Muscle of leg (tissue), 11 donors: ENCODE results near the gene TOR1AIP2. TPM values are rescaled to one million over a fixed set of nuclear protein-coding genes. Genes with fewer than 3 reads are reported as not detected.

ENCODE experiments used
- DNase-seq: peaks from one replicate; pipeline ENCODE4 v3.0.0; 2013
- H3K27ac ChIP-seq: one replicate; pipeline ENCODE4 v1.5.1; 2013; ENCODE audit warnings: mild to moderate bottlenecking, low read length, control low read depth
- H3K27me3 ChIP-seq: one replicate; pipeline ENCODE4 v1.6.1; 2013; ENCODE audit warnings: low read length; ENCODE audit not compliant: control insufficient read depth, insufficient read depth
- H3K36me3 ChIP-seq: one replicate; pipeline ENCODE4 v1.6.1; 2013; ENCODE audit warnings: low read length; ENCODE audit not compliant: control insufficient read depth, insufficient read depth
- H3K4me1 ChIP-seq: one replicate; pipeline ENCODE4 v1.6.1; 2013; ENCODE audit warnings: low read length; ENCODE audit not compliant: control insufficient read depth, insufficient read depth
- H3K4me3 ChIP-seq: one replicate; pipeline ENCODE4 v1.5.1; 2013; ENCODE audit warnings: low read length, control low read depth
- H3K9me3 ChIP-seq: replicated peaks from 2 replicates; pipeline ENCODE4 v1.6.1; 2013; ENCODE audit warnings: low read depth, low read length; ENCODE audit not compliant: control insufficient read depth
- WGBS: methylation state at CpG from one replicate; pipeline ENCODE4 v1.1.5; 2013; ENCODE audit warnings: missing lambda C conversion rate; ENCODE audit not compliant: insufficient coverage; 5-methylcytosine and 5-hydroxymethylcytosine counted together
- polyA plus RNA-seq, 8 donors: library from polyadenylated mRNA; unstranded; fragments of 120-200 nt; gene quantifications; one replicate each; pipeline versions ENCODE4 v1.2.1 to v1.2.3, GENCODE V29; 2013; ENCODE audit warnings: inconsistent platforms in 1 of 8, low replicate concordance in 1 of 8; ENCODE audit not compliant: insufficient read length in 8 of 8, insufficient read depth in 1 of 8
- total RNA-seq: library from RNA; stranded (reverse); fragments of 120-200 nt; gene quantifications from one replicate; pipeline ENCODE4 v1.2.4, GENCODE V29; 2013

The TOR1AIP2 gene
- total and polyA plus RNA-seq, 9 donors, result 22.8 to 50.8 (median 29.6) TPM

DNA sequence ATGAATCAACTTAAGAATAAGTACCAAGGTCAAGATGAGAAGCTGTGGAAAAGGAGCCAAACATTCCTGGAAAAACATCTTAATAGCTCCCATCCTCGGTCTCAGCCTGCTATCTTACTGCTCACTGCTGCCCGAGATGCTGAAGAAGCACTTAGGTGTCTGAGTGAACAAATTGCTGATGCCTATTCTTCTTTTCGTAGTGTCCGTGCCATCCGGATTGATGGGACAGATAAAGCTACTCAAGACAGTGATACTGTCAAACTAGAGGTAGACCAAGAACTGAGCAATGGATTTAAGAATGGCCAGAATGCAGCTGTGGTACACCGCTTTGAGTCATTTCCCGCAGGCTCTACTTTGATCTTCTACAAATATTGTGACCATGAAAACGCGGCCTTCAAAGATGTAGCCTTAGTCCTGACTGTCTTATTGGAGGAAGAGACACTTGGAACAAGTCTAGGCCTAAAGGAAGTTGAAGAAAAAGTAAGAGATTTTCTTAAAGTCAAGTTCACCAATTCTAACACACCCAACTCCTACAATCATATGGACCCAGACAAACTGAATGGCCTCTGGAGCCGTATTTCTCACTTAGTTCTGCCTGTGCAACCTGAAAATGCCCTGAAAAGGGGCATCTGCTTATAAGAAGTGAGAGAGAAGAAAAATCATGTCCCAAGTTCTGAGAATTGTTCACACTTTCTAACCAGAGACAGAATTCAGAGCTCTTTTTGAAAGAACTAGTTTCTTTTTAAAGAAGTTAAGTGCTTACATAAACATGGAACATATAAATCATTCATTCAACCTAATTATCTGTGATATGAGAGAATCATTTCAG, 40.2 kb upstream of the TOR1AIP2 start:
- no peaks in the 10 kb centered on the region for H3K4me1 ChIP-seq
- no peaks in the 10 kb centered on the region for H3K27me3 ChIP-seq
- no peak overlapping the region for H3K4me3 ChIP-seq
- 95% methylated on average over 4 of the region's 10 CpGs for WGBS
- H3K9me3 ChIP-seq, result no peaks in the 10 kb centered on the region
- H3K36me3 ChIP-seq, result peaks cover 26% of the 10 kb centered on the region
- no peak for DNase-seq
- H3K27ac ChIP-seq, result no peak overlapping the region

DNA sequence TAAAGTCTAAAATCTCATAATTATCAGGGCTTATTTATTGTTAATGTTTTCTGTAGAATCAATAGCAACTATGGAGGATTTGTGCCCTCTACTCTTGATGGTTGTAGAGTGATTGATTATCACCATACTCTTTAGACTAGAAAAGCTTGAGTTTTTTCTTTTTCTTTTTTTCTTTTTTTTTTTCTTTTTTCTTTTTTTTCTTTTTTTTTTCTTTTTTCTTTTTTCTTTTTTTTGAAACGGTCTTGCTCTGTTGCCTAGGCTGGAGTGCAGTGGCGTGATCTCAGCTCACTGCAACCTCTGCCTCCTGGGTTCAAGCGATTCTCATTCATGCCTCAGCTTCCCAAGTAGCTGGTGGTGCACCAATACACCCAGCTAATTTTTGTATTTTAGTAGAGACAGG, 34.2 kb upstream of the TOR1AIP2 start:
- no CpG with 5 or more reads among the region's 3 CpGs for WGBS
- H3K27me3 ChIP-seq, result no peaks in the 10 kb centered on the region
- no peaks in the 10 kb centered on the region for H3K9me3 ChIP-seq
- no peak overlapping the region for H3K27ac ChIP-seq
- no peaks in the 10 kb centered on the region for H3K4me1 ChIP-seq
- peaks cover 23% of the 10 kb centered on the region for H3K36me3 ChIP-seq
- H3K4me3 ChIP-seq, result no peak overlapping the region
- no peak for DNase-seq

DNA sequence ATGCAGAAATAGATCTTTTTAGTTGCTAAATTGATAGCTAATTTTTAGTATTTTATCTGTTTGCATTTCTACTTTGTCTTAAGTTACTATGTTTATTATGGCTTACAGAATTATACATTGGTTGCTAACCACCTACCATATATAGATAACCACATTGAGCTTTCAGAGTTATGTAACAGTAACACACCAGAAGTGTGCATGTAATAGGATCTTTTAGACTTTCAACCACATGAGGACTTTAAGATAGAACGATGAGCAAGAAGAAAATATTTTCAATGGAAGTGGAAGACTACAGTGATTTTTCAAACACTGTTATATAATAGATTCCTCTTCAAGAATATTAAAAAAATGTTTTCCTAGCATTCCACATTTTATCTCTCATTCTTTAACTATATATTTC, 33.3 kb upstream of the TOR1AIP2 start:
- Histone ChIP-seq H3K27ac (no peak overlapping the region), H3K36me3 (peaks cover 21% of the 10 kb centered on the region), H3K4me3 (no peak overlapping the region), H3K4me1 (no peaks in the 10 kb centered on the region), H3K9me3 (no peaks in the 10 kb centered on the region), H3K27me3 (no peaks in the 10 kb centered on the region)
- DNase-seq, result no peak
- no CpG with 5 or more reads among the region's 1 CpG for WGBS

DNA sequence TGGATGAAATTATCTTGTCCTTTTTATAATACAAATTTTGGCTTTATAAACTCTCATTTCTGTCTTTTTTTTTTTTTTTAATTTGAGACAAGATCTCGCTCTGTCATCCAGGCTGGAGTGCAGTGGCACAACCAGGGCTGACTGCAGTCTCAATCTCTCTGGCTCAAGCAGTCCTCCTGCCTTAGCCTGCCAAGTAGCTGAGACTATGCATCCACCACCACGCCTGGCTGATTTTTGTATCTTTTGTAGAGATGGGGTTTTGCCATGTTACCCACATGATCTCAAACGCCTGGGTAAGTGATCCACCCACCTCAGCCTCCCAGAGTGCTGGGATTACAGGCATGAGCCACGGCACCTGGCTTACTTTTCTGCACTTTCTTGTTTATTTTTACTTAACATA, 12.0 kb upstream of the TOR1AIP2 start:
- H3K36me3 ChIP-seq, result peaks cover 21% of the 10 kb centered on the region
- H3K4me3 ChIP-seq, result no peak overlapping the region
- WGBS, result no CpG with 5 or more reads among the region's 4 CpGs

DNA sequence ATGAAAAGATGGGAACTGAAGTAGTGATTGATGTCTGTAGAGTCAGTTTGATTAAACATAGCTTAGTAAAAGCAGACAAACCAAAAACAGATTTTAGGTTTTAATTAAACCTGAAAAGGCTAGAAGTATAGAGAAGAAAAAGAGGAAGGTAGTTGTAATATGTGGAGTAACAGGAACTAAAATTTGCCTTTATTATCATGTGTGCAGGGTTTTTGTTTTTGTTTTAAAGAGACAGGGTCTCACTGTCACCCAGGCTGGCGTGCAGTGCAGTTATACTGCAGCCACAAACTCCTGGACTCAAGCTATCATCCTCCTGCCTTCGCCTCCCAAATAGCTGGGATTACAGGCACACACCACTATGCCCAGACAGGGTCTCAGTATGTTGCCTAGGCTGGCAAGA, 10.5 kb upstream of the TOR1AIP2 start:
- WGBS, result no CpG with 5 or more reads among the region's 2 CpGs
- H3K27ac ChIP-seq, result no peak overlapping the region

More for the DNA sequence above, 12.0 kb upstream of the TOR1AIP2 start:
- Histone ChIP-seq H3K27me3 (no peaks in the 10 kb centered on the region), H3K9me3 (no peaks in the 10 kb centered on the region), H3K4me1 (no peaks in the 10 kb centered on the region), H3K27ac (no peak overlapping the region)
- no peak for DNase-seq

DNA sequence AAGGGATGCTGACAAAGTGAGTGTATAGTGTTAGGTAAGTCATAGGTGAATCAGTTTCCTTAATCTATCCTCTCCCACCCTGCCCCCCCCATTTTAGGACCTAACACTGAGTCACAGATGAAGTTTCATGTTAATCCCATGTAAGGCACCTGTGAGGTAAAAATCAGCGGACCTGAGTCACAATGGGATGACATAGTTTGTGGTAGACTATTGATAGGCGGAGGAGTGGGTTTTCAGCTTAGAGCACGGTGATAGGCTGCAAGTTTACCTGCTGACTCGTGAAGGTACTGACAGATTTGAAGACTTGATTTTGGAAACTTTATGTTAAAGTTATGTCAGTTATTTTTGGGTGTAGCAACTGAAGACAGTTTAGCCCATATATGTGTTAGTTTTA, 6.1 kb upstream of the TOR1AIP2 start:
- 11% methylated on average over 4 of the region's 4 CpGs for WGBS
- H3K27ac ChIP-seq, result peak overlapping the region; percentile 100
- H3K4me1 ChIP-seq, result peaks cover 7% of the 10 kb centered on the region
- peak overlapping the region; percentile 80 for H3K4me3 ChIP-seq
- DNase-seq, result no peak
- H3K36me3 ChIP-seq, result peaks cover 2% of the 10 kb centered on the region
- H3K27me3 ChIP-seq, result no peaks in the 10 kb centered on the region
- H3K9me3 ChIP-seq, result no peaks in the 10 kb centered on the region

More for the DNA sequence above, 10.5 kb upstream of the TOR1AIP2 start:
- no peaks in the 10 kb centered on the region for H3K9me3 ChIP-seq
- H3K4me3 ChIP-seq, result no peak overlapping the region
- peaks cover 16% of the 10 kb centered on the region for H3K36me3 ChIP-seq
- H3K27me3 ChIP-seq, result no peaks in the 10 kb centered on the region
- no peak for DNase-seq
- peaks cover 7% of the 10 kb centered on the region for H3K4me1 ChIP-seq

DNA sequence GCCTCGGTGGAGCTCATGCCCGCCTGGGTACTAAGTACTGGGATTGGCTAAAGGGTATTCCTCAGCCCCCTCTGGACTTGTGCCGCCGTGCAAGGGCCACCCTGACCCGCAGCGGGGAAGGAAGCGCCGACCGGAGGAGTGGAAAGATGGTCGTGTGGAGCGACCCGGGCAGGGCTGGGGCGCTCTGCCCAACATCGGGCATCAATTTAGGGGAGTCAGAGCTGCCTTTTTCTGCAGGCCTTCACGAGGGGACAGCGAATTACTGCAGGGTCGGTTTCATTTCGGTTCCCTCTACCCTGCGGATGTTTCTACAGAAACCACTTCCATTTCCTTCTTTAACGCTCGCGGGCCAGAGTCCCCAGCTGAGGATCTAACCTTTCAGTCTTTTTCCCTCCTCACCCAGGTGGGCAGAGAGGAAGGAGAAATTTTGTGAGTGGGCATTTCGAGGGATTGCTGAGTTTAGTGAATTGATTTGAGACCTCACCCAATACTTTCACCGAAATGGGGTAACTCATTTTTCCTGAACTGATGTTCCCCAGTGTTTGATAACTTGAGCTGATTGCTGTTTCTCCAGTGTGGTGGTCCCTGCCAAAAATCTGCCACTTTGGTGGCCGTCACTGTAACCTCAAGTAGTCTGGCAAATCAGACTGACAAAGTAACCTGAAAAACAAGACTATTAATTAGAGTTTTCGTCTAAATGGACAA, 5.6 kb upstream of the TOR1AIP2 start:
- no peak for DNase-seq
- no peaks in the 10 kb centered on the region for H3K27me3 ChIP-seq
- H3K4me3 ChIP-seq, result peak overlapping the region; percentile 80
- no peaks in the 10 kb centered on the region for H3K9me3 ChIP-seq
- WGBS, result 0% methylated on average over 17 of the region's 26 CpGs
- peaks cover 7% of the 10 kb centered on the region for H3K4me1 ChIP-seq
- H3K36me3 ChIP-seq, result peaks cover 2% of the 10 kb centered on the region
- H3K27ac ChIP-seq, result peak overlapping the region; percentile 100

DNA sequence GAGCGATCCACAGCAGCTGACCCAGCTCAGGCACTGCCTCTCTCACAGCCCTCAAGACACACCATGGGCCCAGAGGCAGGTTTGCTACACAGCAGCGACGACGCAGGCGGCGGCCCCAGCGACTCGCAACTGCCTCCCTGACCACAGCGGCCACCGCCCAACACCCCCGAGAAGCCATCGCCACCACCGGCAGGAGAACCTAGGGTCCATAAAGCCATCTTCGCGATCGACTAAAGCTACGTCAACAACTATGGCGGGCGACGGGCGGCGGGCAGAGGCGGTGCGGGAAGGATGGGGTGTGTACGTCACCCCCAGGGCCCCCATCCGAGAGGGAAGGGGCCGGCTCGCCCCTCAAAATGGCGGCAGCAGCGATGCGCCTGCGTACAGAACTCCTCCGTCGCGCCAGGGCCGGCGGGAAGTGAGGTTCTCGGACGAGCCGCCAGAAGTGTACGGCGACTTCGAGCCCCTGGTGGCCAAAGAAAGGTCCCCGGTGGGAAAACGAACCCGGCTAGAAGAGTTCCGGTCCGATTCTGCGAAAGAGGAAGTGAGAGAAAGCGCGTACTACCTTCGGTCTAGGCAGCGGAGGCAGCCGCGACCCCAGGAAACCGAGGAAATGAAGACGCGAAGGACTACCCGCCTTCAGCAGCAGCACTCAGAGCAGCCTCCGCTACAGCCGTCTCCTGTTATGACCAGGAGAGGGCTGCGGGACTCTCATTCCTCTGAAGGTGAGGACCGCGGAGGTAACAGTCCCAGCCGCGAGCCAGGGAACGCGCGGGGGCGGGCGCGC, 4.8 kb upstream of the TOR1AIP2 start, which contains the start of gene TOR1AIP1:
TSS of gene TOR1AIP1 (plus strand) at position 33 of the 787 bp plus-strand sequence. CDS start at position 251, 218 bp downstream.
- Histone ChIP-seq H3K27ac (peak within 1 kb of the TSS; percentile 100), H3K36me3 (peaks cover 2% of the 10 kb centered on the region), H3K4me3 (peak within 1 kb of the TSS; percentile 80), H3K9me3 (no peaks in the 10 kb centered on the region), H3K27me3 (no peaks in the 10 kb centered on the region), H3K4me1 (peaks cover 10% of the 10 kb centered on the region)
- DNase-seq, result peak; percentile 99
- under 1% methylated on average over 61 of the region's 72 CpGs for WGBS

DNA sequence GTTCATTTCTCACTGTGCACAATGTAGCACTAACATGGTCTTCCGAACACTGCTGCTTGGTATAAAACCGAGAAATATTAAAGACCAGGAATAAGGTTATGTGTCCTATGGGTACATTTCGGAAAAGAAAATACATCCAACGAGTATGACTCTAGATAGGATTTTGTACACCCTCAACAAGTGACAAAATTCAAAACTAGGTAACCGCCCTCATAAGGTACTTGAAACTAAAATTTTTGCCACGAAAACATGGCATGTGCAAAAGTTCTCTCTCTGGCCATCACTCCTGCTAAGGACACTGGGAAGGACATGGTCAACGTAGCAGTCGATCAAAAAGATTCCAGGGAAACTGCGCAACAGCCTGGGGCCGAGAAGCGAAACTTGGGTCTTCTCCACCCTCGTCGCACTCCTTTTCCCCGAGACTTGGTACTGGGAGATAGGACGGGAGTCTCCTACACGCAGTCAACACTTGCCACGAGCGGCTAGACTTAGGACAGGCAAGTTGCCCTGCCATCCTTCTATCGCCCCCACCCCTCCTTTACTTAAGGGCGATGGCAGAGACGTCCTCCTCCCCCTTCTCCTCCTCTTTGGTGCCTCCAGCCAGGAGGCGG, 4.1 kb upstream of the TOR1AIP2 start:
- H3K36me3 ChIP-seq, result peaks cover 2% of the 10 kb centered on the region
- peak overlapping the region; percentile 100 for H3K27ac ChIP-seq
- WGBS, result under 1% methylated on average over 18 of the region's 22 CpGs
- peak overlapping the region; percentile 80 for H3K4me3 ChIP-seq
- H3K9me3 ChIP-seq, result no peaks in the 10 kb centered on the region
- peaks cover 10% of the 10 kb centered on the region for H3K4me1 ChIP-seq
- DNase-seq, result peak; percentile 99
- no peaks in the 10 kb centered on the region for H3K27me3 ChIP-seq
